Measurements from ENCODE around the gene CADM3.

The CADM3 gene

GRCh38 chr1:159208175-159208825 lies 36.9 kb downstream of the CADM3 start:
- H3K27ac ChIP-seq, result no peak overlapping the region
- no peak for TF ChIP-seq ZFX (IDR thresholded peaks at IDR 0.05)
- TF ChIP-seq CTCF (conservative IDR thresholded peaks at IDR 0.05), result no peak

GRCh38 chr1:159209061-159209460 lies 37.6 kb downstream of the CADM3 start:
- H3K27ac ChIP-seq, result no peak overlapping the region
- no peak for TF ChIP-seq ZFX (IDR thresholded peaks at IDR 0.05)
- TF ChIP-seq CTCF (conservative IDR thresholded peaks at IDR 0.05), result no peak

GRCh38 chr1:159211331-159212136 lies 40.1 kb downstream of the CADM3 start:
- TF ChIP-seq CTCF (conservative IDR thresholded peaks at IDR 0.05), result peak; percentile 96
- no peak for TF ChIP-seq ZFX (IDR thresholded peaks at IDR 0.05)
- no peak overlapping the region for H3K27ac ChIP-seq

GRCh38 chr1:159212596-159212995 lies 41.2 kb downstream of the CADM3 start:
- TF ChIP-seq CTCF (conservative IDR thresholded peaks at IDR 0.05), result no peak
- TF ChIP-seq ZFX (IDR thresholded peaks at IDR 0.05), result no peak
- H3K27ac ChIP-seq, result no peak overlapping the region

GRCh38 chr1:159214149-159214760 lies 42.8 kb downstream of the CADM3 start:
- no peak for TF ChIP-seq ZFX (IDR thresholded peaks at IDR 0.05)
- TF ChIP-seq CTCF (conservative IDR thresholded peaks at IDR 0.05), result peak; percentile 95
- H3K27ac ChIP-seq, result no peak overlapping the region

GRCh38 chr1:159218649-159219636 lies 47.5 kb downstream of the CADM3 start:
- H3K27ac ChIP-seq, result no peak overlapping the region

More at GRCh38 chr1:159218649-159219636, 47.5 kb downstream of the CADM3 start:
- TF ChIP-seq CTCF (conservative IDR thresholded peaks at IDR 0.05), result no peak
- TF ChIP-seq ZFX (IDR thresholded peaks at IDR 0.05), result no peak

All from C4-2B (cell line).